Astrocyte of the spinal cord (primary cell): ENCODE measurements around the gene SLC2A11.
A peak's percentile ranks its signal among the peaks of the same experiment; 100 is the strongest.
"Not testable (repeated sequence)": the region's sequence is repeated elsewhere in the genome, so short reads cannot be mapped to it uniquely, and the experiment has no call there.

Experiments
- DNase-seq: peaks from one replicate; pipeline ENCODE4 v3.0.0; 2011; ENCODE audit warnings: low read depth, low spot score
- H3K4me3 ChIP-seq: 2 replicates; pipeline ENCODE4 v1.5.1; 2011; ENCODE audit warnings: low read depth, mild to moderate bottlenecking, low read length, moderate library complexity
- CTCF ChIP-seq: IDR thresholded peaks from 2 replicates; pipeline ENCODE4 v1.5.1; 2012; ENCODE audit warnings: low read depth, mild to moderate bottlenecking, low read length, inconsistent platforms
- in situ Hi-C: cut with HindIII; loops from 2 replicates; pipeline ENCODE4 v1.10.0; 2017; ENCODE audit warnings: low sequenced_read_pairs

The SLC2A11 gene

GRCh38 chr22:23913661-23914353, 56.1 kb downstream of the SLC2A11 start:
- in situ Hi-C loops: no loop called here

GRCh38 chr22:23915290-23915689, 57.6 kb downstream of the SLC2A11 start:
- no peak overlapping the region for H3K4me3 ChIP-seq
- no peak for DNase-seq
- in situ Hi-C loops: no loop called here
- TF ChIP-seq CTCF: no peak

More at GRCh38 chr22:23913661-23914353, 56.1 kb downstream of the SLC2A11 start:
- peak; percentile 99 for DNase-seq
- no peak for TF ChIP-seq CTCF
- peak overlapping the region; percentile 69 for H3K4me3 ChIP-seq

- in situ Hi-C loops, H3K4me3 ChIP-seq: not testable (repeated sequence)
Observed at GRCh38 chr22:23920267-23920611, 62.6 kb downstream of the SLC2A11 start.

GRCh38 chr22:23921586-23922201, 64.0 kb downstream of the SLC2A11 start:
- in situ Hi-C loops, H3K4me3 ChIP-seq, DNase-seq: not testable (repeated sequence)

More at GRCh38 chr22:23920267-23920611, 62.6 kb downstream of the SLC2A11 start:
- not testable (repeated sequence) for DNase-seq

GRCh38 chr22:23922921-23923320, 65.2 kb downstream of the SLC2A11 start:
- H3K4me3 ChIP-seq: no peak overlapping the region
- DNase-seq: no peak
- in situ Hi-C loops: no loop called here
- no peak for TF ChIP-seq CTCF

GRCh38 chr22:23925020-23925606, 67.4 kb downstream of the SLC2A11 start:
- in situ Hi-C loops: no loop called here
- no peak for TF ChIP-seq CTCF

GRCh38 chr22:23926561-23926960, 68.9 kb downstream of the SLC2A11 start:
- DNase-seq: no peak
- in situ Hi-C loops: no loop called here
- H3K4me3 ChIP-seq: no peak overlapping the region
- TF ChIP-seq CTCF: no peak

More at GRCh38 chr22:23925020-23925606, 67.4 kb downstream of the SLC2A11 start:
- no peak overlapping the region for H3K4me3 ChIP-seq
- no peak for DNase-seq
